Ascending aorta (tissue), 2 donors: Measurements from ENCODE around the gene TEKTIP1. TPM values are rescaled to one million over a fixed set of nuclear protein-coding genes. Genes with fewer than 3 reads are reported as not detected.
A peak's percentile ranks its signal among the peaks of the same experiment; 100 is the strongest.

Experiments used
- DNase-seq, 2 donors: peaks; one replicate each; pipeline ENCODE4 v3.0.0-alpha.2; 2019; ENCODE audit warnings: low spot score in 2 of 2
- H3K27ac ChIP-seq, 2 donors: fragments of 200-600 bp; sonication (generic); one replicate each; pipeline ENCODE4 v1.5.1; 2016 to 2017; ENCODE audit warnings: mild to moderate bottlenecking in 1 of 2
- H3K27me3 ChIP-seq: fragments of 200-600 bp; sonication (generic); one replicate; pipeline ENCODE4 v1.5.1; 2017
- H3K36me3 ChIP-seq, 2 donors: fragments of 200-600 bp; sonication (generic); one replicate each; pipeline ENCODE4 v1.5.1; 2016
- H3K4me1 ChIP-seq, 2 donors: fragments of 200-600 bp; sonication (generic); one replicate each; pipeline ENCODE4 v1.5.1; 2016 to 2017; ENCODE audit warnings: mild to moderate bottlenecking in 1 of 2
- H3K4me3 ChIP-seq, 2 donors: fragments of 200-600 bp; sonication (generic); one replicate each; pipeline ENCODE4 v1.5.1; 2016 to 2017; ENCODE audit warnings: mild to moderate bottlenecking in 1 of 2
- H3K9me3 ChIP-seq, 2 donors: fragments of 200-600 bp; sonication (generic); one replicate each; pipeline ENCODE4 v1.5.1; 2016
- CTCF ChIP-seq, 3 experiments: fragments of 200-600 bp in 2 of 3; fragments of 450-650 bp in 1 of 3; sonication (generic) in 2 of 3; IDR thresholded peaks; one replicate each; pipeline ENCODE4 v1.5.1; 2016 to 2019; ENCODE audit warnings: antibody characterized with exemption in 3 of 3, mild to moderate bottlenecking in 1 of 3, moderate library complexity in 1 of 3
- intact Hi-C: fragments of 100-400 bp; cut with DNase I; formaldehyde crosslinking; loops from one replicate; pipeline ENCODE4 v1.15.1; 2023
- total RNA-seq: library from RNA; depleted of rRNA; stranded (reverse); fragments of >200 nt; gene quantifications from one replicate; pipeline ENCODE4 v1.1.0, GENCODE V29; 2016

The TEKTIP1 gene
- total RNA-seq, 1 donor from 2014 or later, result not detected

GRCh38 chr19:3572132-3572854, 33.3 kb downstream of the TEKTIP1 start:
- peaks cover 8 to 21% of the 10 kb centered on the region in 2 donors for H3K4me1 ChIP-seq
- intact Hi-C loops, result loop anchor here (1.0 to 5.0 kb wide), 4 partner anchors 15 to 65 kb away; partner anchors contain the start of genes FZR1, MFSD12 and TBXA2R
- H3K36me3 ChIP-seq, result peaks cover 0 to 6% of the 10 kb centered on the region in 2 donors
- no peak for TF ChIP-seq CTCF (IDR thresholded peaks at IDR 0.05)
- H3K27me3 ChIP-seq, result no peaks in the 10 kb centered on the region
- no peaks in the 10 kb centered on the region for H3K9me3 ChIP-seq
- H3K4me3 ChIP-seq, result peak overlapping the region; percentile 89 to 92
- DNase-seq, result peak; percentile 100
- H3K27ac ChIP-seq, result peak overlapping the region; percentile 15 to 38

DNA sequence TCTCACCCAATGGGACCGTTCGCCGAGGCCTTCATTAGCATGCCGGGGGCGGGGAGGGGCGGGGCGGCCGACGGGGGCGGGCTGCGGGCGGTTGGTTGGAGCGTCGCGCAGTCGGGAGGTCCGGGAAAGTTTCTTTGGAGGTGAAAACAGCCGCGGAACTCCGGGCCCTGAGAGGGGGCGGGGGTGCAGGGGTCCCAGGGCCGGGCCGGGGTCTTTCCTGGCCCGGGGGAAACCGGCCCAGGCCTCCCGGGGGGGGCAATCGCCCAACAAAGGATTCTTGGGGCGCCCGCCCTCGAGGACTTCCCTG, 33.8 kb downstream of the TEKTIP1 start, which contains the start of gene HMG20B:
Gene HMG20B (plus strand): TSS at position 90 of the 307 bp plus-strand sequence. CDS start 366 bp downstream, outside the sequence.
- no peak for DNase-seq
- no peaks in the 10 kb centered on the region for H3K27me3 ChIP-seq
- peak within 1 kb of the TSS; percentile 89 to 92 for H3K4me3 ChIP-seq
- H3K36me3 ChIP-seq, result peaks cover 0 to 6% of the 10 kb centered on the region in 2 donors
- intact Hi-C loops, result loop anchor here (1.0 to 5.0 kb wide), 4 partner anchors 16 to 66 kb away; partner anchors contain the start of genes FZR1, MFSD12 and TBXA2R
- peak within 1 kb of the TSS; percentile 66 to 69 for H3K27ac ChIP-seq
- no peaks in the 10 kb centered on the region for H3K9me3 ChIP-seq
- no peak for TF ChIP-seq CTCF (IDR thresholded peaks at IDR 0.05)
- H3K4me1 ChIP-seq, result peaks cover 8 to 21% of the 10 kb centered on the region in 2 donors

GRCh38 chr19:3573162-3573857, 34.3 kb downstream of the TEKTIP1 start:
- peaks cover 8 to 21% of the 10 kb centered on the region in 2 donors for H3K4me1 ChIP-seq
- peak overlapping the region; percentile 89 to 92 for H3K4me3 ChIP-seq
- no peaks in the 10 kb centered on the region for H3K27me3 ChIP-seq
- intact Hi-C loops, result loop anchor here (2.0 to 5.0 kb wide), 2 partner anchors 33 to 66 kb away; partner anchors contain the start of genes FZR1 and TBXA2R
- no peak for DNase-seq
- TF ChIP-seq CTCF (IDR thresholded peaks at IDR 0.05), result no peak
- no peaks in the 10 kb centered on the region for H3K9me3 ChIP-seq
- peaks cover 0 to 6% of the 10 kb centered on the region in 2 donors for H3K36me3 ChIP-seq
- H3K27ac ChIP-seq, result peak overlapping the region; percentile 66 to 69

- no peak overlapping the region for H3K27ac ChIP-seq
- intact Hi-C loops, result loop anchor here (2.0 to 5.0 kb wide), 2 partner anchors 33 to 67 kb away; partner anchors contain the start of genes FZR1 and TBXA2R
Measured at GRCh38 chr19:3573858-3574637, 35.1 kb downstream of the TEKTIP1 start.

More at GRCh38 chr19:3573858-3574637, 35.1 kb downstream of the TEKTIP1 start:
- Histone ChIP-seq H3K36me3 (peaks cover 0 to 6% of the 10 kb centered on the region in 2 donors), H3K9me3 (no peaks in the 10 kb centered on the region), H3K4me3 (peak overlapping the region; percentile 89 to 92), H3K4me1 (peaks cover 8 to 21% of the 10 kb centered on the region in 2 donors), H3K27me3 (no peaks in the 10 kb centered on the region)
- TF ChIP-seq CTCF (IDR thresholded peaks at IDR 0.05), result no peak
- peak; percentile 63 to 90 for DNase-seq
